NT2/D1 (cell line): ENCODE data around the gene NPAS3.

Experiments used
- DNase-seq: peaks from one replicate; pipeline ENCODE4 v3.0.0-alpha.2; 2011; ENCODE audit warnings: low read depth, low spot score
- H3K27me3 ChIP-seq: 2 replicates; pipeline ENCODE4 v1.6.0; 2011; ENCODE audit warnings: mild to moderate bottlenecking; ENCODE audit not compliant: insufficient read length, insufficient read depth
- H3K36me3 ChIP-seq: 2 replicates; pipeline ENCODE4 v1.6.1; 2011; ENCODE audit warnings: mild to moderate bottlenecking, low read length, mixed read lengths; ENCODE audit not compliant: insufficient read depth, insufficient read length
- H3K4me1 ChIP-seq: 2 replicates; pipeline ENCODE4 v1.5.1; 2011; ENCODE audit not compliant: insufficient read depth, insufficient read length
- H3K4me3 ChIP-seq: 2 replicates; pipeline ENCODE4 v1.5.1; 2011; ENCODE audit warnings: low read depth; ENCODE audit not compliant: insufficient read length
- H3K9ac ChIP-seq: 2 replicates; pipeline ENCODE4 v1.6.0; 2011; ENCODE audit warnings: low read depth; ENCODE audit not compliant: insufficient read length
- H3K9me3 ChIP-seq: 2 replicates; pipeline ENCODE4 v1.5.1; 2011; ENCODE audit warnings: mild to moderate bottlenecking, low read length; ENCODE audit not compliant: insufficient read depth
- SUZ12 ChIP-seq: IDR thresholded peaks from 2 replicates; pipeline ENCODE4 v1.6.1; 2011; ENCODE audit not compliant: insufficient read length, insufficient read depth; ENCODE audit errors: extremely low read depth
- YY1 ChIP-seq: IDR thresholded peaks from 2 replicates; pipeline ENCODE4 v1.6.1; 2011; ENCODE audit not compliant: insufficient read length, insufficient read depth
- ZNF274 ChIP-seq: IDR thresholded peaks from 2 replicates; pipeline ENCODE4 v1.6.1; 2011; ENCODE audit warnings: mild to moderate bottlenecking, low read depth, low read length

NPAS3 gene

DNA sequence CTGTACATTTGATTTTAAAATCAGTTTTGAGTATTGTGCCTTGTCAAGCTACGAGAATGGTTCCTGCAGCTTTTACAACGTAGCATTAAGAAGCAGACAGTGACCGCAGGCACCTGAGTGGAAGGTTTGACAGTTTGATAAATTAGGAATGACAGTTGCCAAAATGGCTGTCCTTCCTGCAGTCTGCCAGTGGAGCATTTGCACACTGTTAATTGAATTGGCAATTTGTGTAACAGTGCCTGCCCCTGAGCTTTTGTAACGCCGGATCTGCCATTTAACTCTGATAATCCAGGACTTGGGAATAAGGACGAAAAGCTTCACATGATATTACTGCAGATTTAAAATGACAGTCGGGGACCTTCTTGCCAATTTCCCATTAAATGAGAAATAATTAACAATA is 385.3 kb downstream of the NPAS3 start:
- DNase-seq, result no peak
- TF ChIP-seq YY1 (no peak), SUZ12 (no peak), ZNF274 (no peak)
- Histone ChIP-seq H3K36me3 (no peaks in the 10 kb centered on the region), H3K4me1 (no peaks in the 10 kb centered on the region), H3K9me3 (no peaks in the 10 kb centered on the region), H3K9ac (no peak overlapping the region), H3K27me3 (no peaks in the 10 kb centered on the region), H3K4me3 (no peak overlapping the region)

DNA sequence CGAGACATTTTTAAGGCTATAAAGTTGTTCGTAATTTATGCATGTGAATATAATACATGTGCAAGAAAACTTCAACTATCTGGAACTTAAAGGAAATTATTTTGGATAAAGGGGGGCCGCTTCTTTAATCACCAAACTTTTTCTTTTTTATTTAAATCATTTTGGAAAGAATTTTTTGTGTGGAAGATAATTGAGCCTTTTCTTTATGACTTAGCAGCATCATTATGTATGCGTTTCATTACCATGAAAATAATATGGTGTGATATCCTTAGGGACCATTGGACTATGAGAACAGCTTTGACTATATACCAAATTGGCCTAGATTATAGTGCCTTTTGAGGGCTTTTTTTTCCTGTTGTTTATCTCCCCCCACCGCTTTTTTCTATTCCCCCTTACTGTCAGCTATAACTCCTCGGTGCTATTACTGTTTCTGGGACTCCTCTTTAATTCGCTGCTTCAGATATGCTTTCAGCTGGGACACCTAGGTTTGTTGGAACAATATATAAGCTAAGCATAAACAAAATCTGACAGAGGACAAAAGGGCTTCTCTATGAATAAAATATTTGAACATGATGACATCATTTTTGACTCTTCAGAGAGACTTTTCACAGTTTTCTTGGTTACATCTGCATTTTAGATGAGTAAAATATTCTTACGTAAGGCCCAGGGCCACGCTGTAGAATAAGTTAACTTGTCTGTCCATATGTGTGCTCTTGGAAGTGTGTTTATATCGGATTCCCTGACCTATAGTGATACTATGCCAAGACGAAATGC is 392.7 kb downstream of the NPAS3 start:
- no peaks in the 10 kb centered on the region for H3K4me1 ChIP-seq
- no peak overlapping the region for H3K9ac ChIP-seq
- H3K36me3 ChIP-seq, result no peaks in the 10 kb centered on the region
- H3K9me3 ChIP-seq, result no peaks in the 10 kb centered on the region
- H3K4me3 ChIP-seq, result no peak overlapping the region
- no peaks in the 10 kb centered on the region for H3K27me3 ChIP-seq
- DNase-seq, result no peak
- no peak for TF ChIP-seq ZNF274
- TF ChIP-seq YY1, result no peak
- TF ChIP-seq SUZ12, result no peak

DNA sequence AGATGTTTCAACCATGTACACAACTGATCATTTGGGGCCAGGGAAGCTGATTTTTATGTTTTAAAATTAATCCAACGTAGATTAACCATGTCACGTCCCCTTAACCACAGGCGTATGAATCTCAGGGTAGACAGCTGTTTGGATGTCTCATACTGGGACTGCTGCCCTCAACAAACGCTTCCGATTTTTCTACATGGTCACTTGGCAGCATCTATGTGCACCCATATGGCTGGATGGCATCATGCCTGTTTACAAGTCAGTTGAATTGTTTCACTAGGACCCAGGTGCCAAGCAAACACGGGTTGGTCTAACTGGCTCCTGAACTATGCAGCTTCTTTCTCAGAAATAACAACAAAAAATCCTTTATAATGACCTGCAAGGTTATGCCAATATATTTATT is 393.8 kb downstream of the NPAS3 start:
- no peaks in the 10 kb centered on the region for H3K4me1 ChIP-seq
- H3K9me3 ChIP-seq, result no peaks in the 10 kb centered on the region
- no peak overlapping the region for H3K4me3 ChIP-seq
- H3K36me3 ChIP-seq, result no peaks in the 10 kb centered on the region
- TF ChIP-seq SUZ12 (no peak), YY1 (no peak), ZNF274 (no peak)
- DNase-seq, result no peak
- no peak overlapping the region for H3K9ac ChIP-seq
- no peaks in the 10 kb centered on the region for H3K27me3 ChIP-seq

DNA sequence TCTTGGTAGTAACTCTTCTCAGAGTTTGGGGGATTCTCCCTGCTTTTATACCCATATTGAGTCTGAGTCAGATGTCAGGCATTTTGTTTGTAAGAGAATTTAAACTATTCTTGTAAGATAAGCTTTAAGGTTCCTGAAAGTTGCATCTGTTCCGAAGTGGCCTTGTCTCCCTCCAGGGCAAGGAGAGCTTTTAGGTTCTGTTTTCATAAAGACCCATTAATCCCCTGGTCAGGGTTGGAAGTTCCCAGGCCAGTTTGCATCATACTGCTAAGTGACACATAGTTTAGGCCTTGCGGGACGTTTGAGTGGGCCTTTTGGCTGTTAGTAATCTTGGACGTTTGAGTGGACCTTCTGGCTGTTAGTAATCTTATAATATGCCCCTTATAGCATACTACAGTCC is 396.7 kb downstream of the NPAS3 start:
- Histone ChIP-seq H3K9ac (no peak overlapping the region), H3K4me3 (no peak overlapping the region), H3K4me1 (no peaks in the 10 kb centered on the region), H3K27me3 (no peaks in the 10 kb centered on the region), H3K36me3 (no peaks in the 10 kb centered on the region), H3K9me3 (no peaks in the 10 kb centered on the region)
- no peak for TF ChIP-seq YY1
- no peak for TF ChIP-seq ZNF274
- no peak for DNase-seq

DNA sequence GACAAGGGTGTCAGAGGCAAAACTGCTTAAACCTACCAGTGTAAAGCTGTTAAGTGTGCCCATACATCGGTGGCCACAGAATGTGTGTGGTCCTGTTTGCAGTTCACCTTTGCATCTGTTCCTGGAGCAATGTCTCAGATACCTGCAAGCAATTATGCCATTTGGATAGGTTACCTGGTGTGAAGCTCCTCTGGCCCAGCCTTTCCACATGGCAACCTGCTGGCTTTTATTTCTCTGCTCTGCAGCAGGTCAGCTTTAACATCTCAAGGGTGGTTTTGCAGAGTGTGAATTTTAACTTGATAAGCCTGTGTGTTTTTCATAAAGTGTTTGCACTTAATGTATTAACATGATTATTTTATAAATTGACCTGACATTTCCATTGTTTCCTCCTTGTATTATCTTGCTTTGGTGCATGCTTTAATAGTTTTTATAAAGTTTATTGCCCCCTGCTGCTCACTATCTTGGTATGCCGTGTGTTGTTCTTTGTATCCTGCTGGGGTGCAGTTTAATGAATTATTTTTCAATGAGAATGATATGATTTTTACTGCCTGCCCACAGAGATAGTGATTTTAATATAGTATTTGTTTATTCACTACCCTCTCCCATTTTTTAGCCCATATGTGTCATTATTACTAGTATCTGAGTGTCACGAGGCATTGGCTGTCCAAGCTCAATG is 403.8 kb downstream of the NPAS3 start:
- no peaks in the 10 kb centered on the region for H3K27me3 ChIP-seq
- TF ChIP-seq ZNF274 (no peak), SUZ12 (no peak), YY1 (no peak)
- H3K4me3 ChIP-seq, result no peak overlapping the region
- DNase-seq, result no peak
- H3K9ac ChIP-seq, result no peak overlapping the region
- peaks cover 5% of the 10 kb centered on the region for H3K4me1 ChIP-seq
- no peaks in the 10 kb centered on the region for H3K9me3 ChIP-seq
- H3K36me3 ChIP-seq, result no peaks in the 10 kb centered on the region

DNA sequence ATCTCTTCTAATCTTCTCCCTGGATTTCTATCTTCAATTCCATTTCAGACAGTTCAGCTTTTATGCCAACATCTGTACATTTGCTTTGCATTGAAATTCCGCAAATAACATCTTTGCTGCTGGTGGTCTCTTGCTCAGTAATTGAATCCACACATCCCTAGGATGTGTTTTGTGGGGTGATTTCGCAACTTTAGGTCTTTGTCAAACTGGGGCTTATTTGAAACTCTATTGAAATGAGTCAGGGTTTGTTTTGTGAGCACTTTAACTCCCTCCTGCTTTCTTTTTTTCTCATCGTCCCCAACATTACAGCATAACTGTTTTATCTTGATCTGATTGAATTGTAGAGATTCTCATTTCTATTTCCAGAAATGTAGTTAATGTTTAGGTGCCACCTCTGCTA is 404.3 kb downstream of the NPAS3 start:
- DNase-seq, result no peak
- peaks cover 5% of the 10 kb centered on the region for H3K4me1 ChIP-seq

DNA sequence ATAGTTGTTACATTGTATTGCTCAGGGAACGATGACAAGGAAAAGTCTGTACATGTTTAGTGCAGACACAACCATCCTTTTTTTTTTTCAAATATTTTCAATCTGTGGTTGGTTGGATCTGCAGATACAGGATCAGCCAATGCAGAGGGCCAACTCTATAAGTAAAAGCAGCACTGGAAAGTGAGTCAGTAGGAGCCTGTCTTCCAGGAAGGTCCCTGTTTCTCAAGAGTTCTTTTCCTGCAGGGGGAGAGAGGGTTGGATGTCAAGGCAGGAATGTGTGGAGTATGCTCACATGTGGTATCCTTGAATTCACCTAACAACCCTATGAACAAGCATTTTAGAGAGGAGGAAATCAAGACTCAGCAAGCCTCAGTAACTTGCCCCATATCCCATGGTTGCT is 409.1 kb downstream of the NPAS3 start:
- no peak for DNase-seq
- H3K4me1 ChIP-seq, result peaks cover 2% of the 10 kb centered on the region
- no peak overlapping the region for H3K4me3 ChIP-seq
- no peaks in the 10 kb centered on the region for H3K27me3 ChIP-seq
- H3K36me3 ChIP-seq, result no peaks in the 10 kb centered on the region
- H3K9me3 ChIP-seq, result no peaks in the 10 kb centered on the region
- no peak for TF ChIP-seq ZNF274
- no peak for TF ChIP-seq YY1
- no peak for TF ChIP-seq SUZ12
- no peak overlapping the region for H3K9ac ChIP-seq

More for the DNA sequence above, 404.3 kb downstream of the NPAS3 start:
- Histone ChIP-seq H3K36me3 (no peaks in the 10 kb centered on the region), H3K9ac (no peak overlapping the region), H3K27me3 (no peaks in the 10 kb centered on the region), H3K9me3 (no peaks in the 10 kb centered on the region), H3K4me3 (no peak overlapping the region)
- TF ChIP-seq YY1, result no peak
- no peak for TF ChIP-seq ZNF274
- TF ChIP-seq SUZ12, result no peak
